Measurements from ENCODE around the gene CAND1. TPM values are rescaled to one million over a fixed set of nuclear protein-coding genes. Genes with fewer than 3 reads are reported as not detected.

Gene CAND1
- total and polyA plus RNA-seq, 5 experiments from 2014 or later = 44.5 to 139 (median 66.3) TPM

GRCh38 chr12:67268335-67268895 is 743 bp upstream of the CAND1 start:
- Mint-ChIP-seq H3K27ac (peak overlapping the region; percentile 97 to 100 (median 98)), H3K9me3 (peaks cover 0 to 4% (median 0%) of the 10 kb centered on the region in 9 donors), H3K4me1 (peaks cover 14 to 49% (median 44%) of the 10 kb centered on the region in 4 donors), H3K27me3 (no peaks in the 10 kb centered on the region), H3K4me3 (peak overlapping the region; percentile 73 to 94 (median 92)), H3K36me3 (peaks cover 0 to 3% (median 0%) of the 10 kb centered on the region in 3 donors)
- DNase-seq (peak in 7 of 10 donors; percentile 59 to 95 (median 87)), ATAC-seq (peak; percentile 76)
- POLR2A ChIA-PET = interaction anchor here (0.6 to 2.5 kb wide), 24 partner anchors 9 to 1540 kb away, joined by 3 to 15 read pairs (median 4); partner anchors contain the start of genes DYRK2, HELB, MDM2 and TMBIM4

GRCh38 chr12:67269633-67270573 is 745 bp downstream of the CAND1 start:
- peak; percentile 9 to 11 for ATAC-seq
- H3K36me3 Mint-ChIP-seq = peaks cover 0 to 12% (median 5%) of the 10 kb centered on the region in 3 donors
- H3K27me3 Mint-ChIP-seq = no peaks in the 10 kb centered on the region
- H3K27ac Mint-ChIP-seq = peak overlapping the region; percentile 97 to 100 (median 98)
- POLR2A ChIA-PET = interaction anchor here (0.6 to 2.5 kb wide), 21 partner anchors 7 to 1970 kb away, joined by 3 to 15 read pairs (median 5); partner anchors contain the start of genes CPSF6, DYRK2, HELB and MDM2
- H3K4me1 Mint-ChIP-seq = peaks cover 23 to 63% (median 58%) of the 10 kb centered on the region in 4 donors
- DNase-seq = peak; percentile 38 to 83 (median 60)
- H3K9me3 Mint-ChIP-seq = peaks cover 0 to 4% (median 0%) of the 10 kb centered on the region in 9 donors
- H3K4me3 Mint-ChIP-seq = peak overlapping the region; percentile 73 to 94 (median 92)

GRCh38 chr12:67270622-67271021 is 1.5 kb downstream of the CAND1 start:
- H3K9me3 Mint-ChIP-seq = peaks cover 0 to 4% (median 0%) of the 10 kb centered on the region in 9 donors
- H3K4me3 Mint-ChIP-seq = peak overlapping the region; percentile 73 to 94 (median 92)
- no peaks in the 10 kb centered on the region for H3K27me3 Mint-ChIP-seq
- H3K27ac Mint-ChIP-seq = peak overlapping the region; percentile 97 to 100 (median 98)
- DNase-seq = no peak
- ATAC-seq = no peak
- peaks cover 0 to 19% (median 6%) of the 10 kb centered on the region in 3 donors for H3K36me3 Mint-ChIP-seq
- POLR2A ChIA-PET = interaction anchor here (1.5 to 2.5 kb wide), 4 partner anchors 10 to 968 kb away, joined by 3 to 9 read pairs (median 4); partner anchors contain the start of gene HELB
- peaks cover 28 to 71% (median 65%) of the 10 kb centered on the region in 4 donors for H3K4me1 Mint-ChIP-seq

- DNase-seq (no peak), ATAC-seq (no peak)
- Mint-ChIP-seq H3K4me3 (peak overlapping the region in 7 of 10 donors; percentile 11 to 93 (median 50)), H3K36me3 (peaks cover 0 to 30% (median 6%) of the 10 kb centered on the region in 3 donors), H3K27me3 (no peaks in the 10 kb centered on the region), H3K27ac (peak overlapping the region in 3 of 10 donors; percentile 4 to 98 (median 45)), H3K9me3 (no peaks in the 10 kb centered on the region), H3K4me1 (peaks cover 39 to 84% (median 79%) of the 10 kb centered on the region in 4 donors)
- POLR2A ChIA-PET = no interaction called here
Observed at GRCh38 chr12:67271976-67272375, 2.8 kb downstream of the CAND1 start.

GRCh38 chr12:67274186-67274585 is 5.0 kb downstream of the CAND1 start:
- H3K36me3 Mint-ChIP-seq = peaks cover 0 to 43% (median 6%) of the 10 kb centered on the region in 3 donors
- no peak for DNase-seq
- POLR2A ChIA-PET = no interaction called here

GRCh38 chr12:67275380-67275913 is 6.3 kb downstream of the CAND1 start:
- POLR2A ChIA-PET = no interaction called here
- ATAC-seq (no peak), DNase-seq (no peak)
- Mint-ChIP-seq H3K4me3 (peak overlapping the region in 9 of 10 donors; percentile 6 to 71 (median 52)), H3K27ac (peak overlapping the region in 8 of 10 donors; percentile 17 to 84 (median 56)), H3K4me1 (peaks cover 37 to 99% (median 88%) of the 10 kb centered on the region in 4 donors), H3K36me3 (peaks cover 0 to 43% (median 6%) of the 10 kb centered on the region in 3 donors), H3K27me3 (no peaks in the 10 kb centered on the region), H3K9me3 (no peaks in the 10 kb centered on the region)

More at GRCh38 chr12:67274186-67274585, 5.0 kb downstream of the CAND1 start:
- peak overlapping the region in 9 of 10 donors; percentile 11 to 71 (median 63) for H3K4me3 Mint-ChIP-seq
- peak overlapping the region in 9 of 10 donors; percentile 1 to 84 (median 49) for H3K27ac Mint-ChIP-seq
- H3K27me3 Mint-ChIP-seq = no peaks in the 10 kb centered on the region
- peaks cover 44 to 93% (median 87%) of the 10 kb centered on the region in 4 donors for H3K4me1 Mint-ChIP-seq
- no peak for ATAC-seq
- no peaks in the 10 kb centered on the region for H3K9me3 Mint-ChIP-seq

GRCh38 chr12:67276421-67276820 is 7.3 kb downstream of the CAND1 start:
- Mint-ChIP-seq H3K4me1 (peaks cover 37 to 97% (median 85%) of the 10 kb centered on the region in 4 donors), H3K9me3 (no peaks in the 10 kb centered on the region), H3K36me3 (peaks cover 0 to 45% (median 6%) of the 10 kb centered on the region in 3 donors), H3K27ac (peak overlapping the region in 3 of 10 donors; percentile 4 to 84 (median 27)), H3K4me3 (peak overlapping the region in 6 of 10 donors; percentile 11 to 63 (median 20)), H3K27me3 (no peaks in the 10 kb centered on the region)
- POLR2A ChIA-PET = interaction anchor here (1.4 kb wide), 1 partner anchor 30 kb away, joined by 4 read pairs; no protein-coding TSS in a partner anchor
- no peak for ATAC-seq
- DNase-seq = no peak

- H3K4me1 Mint-ChIP-seq = peaks cover 33 to 82% (median 65%) of the 10 kb centered on the region in 4 donors
- no peak for DNase-seq
- peaks cover 0 to 57% (median 10%) of the 10 kb centered on the region in 3 donors for H3K36me3 Mint-ChIP-seq
- no peaks in the 10 kb centered on the region for H3K9me3 Mint-ChIP-seq
- ATAC-seq = no peak
- peak overlapping the region in 1 of 10 donors; percentile 6 for H3K4me3 Mint-ChIP-seq
- no peak overlapping the region for H3K27ac Mint-ChIP-seq
- POLR2A ChIA-PET = interaction anchor here (2.9 kb wide), 1 partner anchor 10 kb away, joined by 9 read pairs; the partner anchor contains the start of gene CAND1
- no peaks in the 10 kb centered on the region for H3K27me3 Mint-ChIP-seq
Observed at GRCh38 chr12:67279637-67280036, 10.5 kb downstream of the CAND1 start.

GRCh38 chr12:67280088-67280487 is 10.9 kb downstream of the CAND1 start:
- Mint-ChIP-seq H3K4me3 (peak overlapping the region in 2 of 10 donors; percentile 11 to 18), H3K36me3 (peaks cover 0 to 57% (median 8%) of the 10 kb centered on the region in 3 donors), H3K27me3 (no peaks in the 10 kb centered on the region), H3K9me3 (no peaks in the 10 kb centered on the region), H3K27ac (peak overlapping the region in 1 of 10 donors; percentile 19), H3K4me1 (peaks cover 32 to 82% (median 65%) of the 10 kb centered on the region in 4 donors)
- ATAC-seq (no peak), DNase-seq (no peak)
- POLR2A ChIA-PET = interaction anchor here (2.9 kb wide), 1 partner anchor 10 kb away, joined by 9 read pairs; the partner anchor contains the start of gene CAND1

GRCh38 chr12:67280572-67280971 is 11.4 kb downstream of the CAND1 start:
- ATAC-seq = no peak
- POLR2A ChIA-PET = interaction anchor here (2.9 kb wide), 1 partner anchor 11 kb away, joined by 9 read pairs; the partner anchor contains the start of gene CAND1
- H3K4me1 Mint-ChIP-seq = peaks cover 28 to 81% (median 60%) of the 10 kb centered on the region in 4 donors
- H3K27me3 Mint-ChIP-seq = no peaks in the 10 kb centered on the region
- peaks cover 0 to 57% (median 8%) of the 10 kb centered on the region in 3 donors for H3K36me3 Mint-ChIP-seq
- no peak for DNase-seq
- H3K27ac Mint-ChIP-seq = peak overlapping the region in 4 of 10 donors; percentile 17 to 54 (median 20)
- H3K9me3 Mint-ChIP-seq = no peaks in the 10 kb centered on the region
- H3K4me3 Mint-ChIP-seq = peak overlapping the region in 2 of 10 donors; percentile 11 to 18

GRCh38 chr12:67284561-67284960 is 15.4 kb downstream of the CAND1 start:
- H3K36me3 Mint-ChIP-seq = peaks cover 6 to 67% (median 26%) of the 10 kb centered on the region in 3 donors
- H3K9me3 Mint-ChIP-seq = no peaks in the 10 kb centered on the region
- peak overlapping the region in 9 of 10 donors; percentile 19 to 85 (median 33) for H3K27ac Mint-ChIP-seq
- H3K4me1 Mint-ChIP-seq = peaks cover 19 to 73% (median 49%) of the 10 kb centered on the region in 4 donors
- no peaks in the 10 kb centered on the region for H3K27me3 Mint-ChIP-seq
- POLR2A ChIA-PET = no interaction called here
- H3K4me3 Mint-ChIP-seq = peak overlapping the region in 6 of 10 donors; percentile 0 to 34 (median 8)
- DNase-seq (no peak), ATAC-seq (no peak)
